ELR (cell line): Measurements from ENCODE around the gene ARHGAP22.
A peak's percentile ranks its signal among the peaks of the same experiment; 100 is the strongest.

Source experiments
- DNase-seq: peaks from one replicate; pipeline ENCODE4 v3.0.0-alpha.2; 2015; ENCODE audit warnings: low read depth

Gene ARHGAP22

DNA sequence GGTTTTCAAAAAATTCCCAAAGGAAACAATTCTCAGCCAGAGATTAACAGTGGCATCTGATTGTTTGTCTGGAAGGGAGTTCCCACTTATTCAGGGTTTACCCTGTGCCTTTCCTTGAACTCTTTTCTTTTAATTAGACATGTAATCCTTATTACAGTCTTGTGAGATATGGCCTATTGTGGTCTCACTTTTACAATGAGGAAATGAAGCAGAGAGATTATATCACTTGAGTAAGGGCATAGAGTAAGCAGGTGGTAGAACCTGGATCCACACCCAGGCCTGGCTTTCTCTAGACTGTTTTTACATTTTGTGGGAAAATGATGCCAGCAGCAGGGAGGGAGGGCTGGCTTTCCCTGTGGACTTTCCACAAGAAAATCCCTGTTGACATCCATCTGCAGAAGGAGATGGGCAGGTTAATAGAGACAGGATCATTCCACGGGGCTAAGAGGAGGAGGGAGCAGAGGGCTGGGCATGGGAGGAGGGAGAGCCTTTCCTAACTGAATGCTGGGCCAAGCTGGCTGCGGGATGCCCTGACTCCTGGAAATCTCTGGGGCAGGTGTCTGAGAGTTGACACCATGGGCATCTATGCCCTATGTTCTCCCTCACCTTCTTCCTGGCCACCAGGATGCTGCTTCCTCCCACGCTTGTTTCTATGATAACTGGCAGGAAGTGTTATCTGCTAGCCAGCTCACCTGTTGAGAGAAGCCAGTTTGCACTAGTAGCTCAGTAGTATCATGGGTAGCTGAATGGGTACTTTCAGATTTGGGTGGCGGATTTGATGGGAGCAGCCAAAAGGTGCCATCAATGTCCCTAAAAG lies 28.7 kb upstream of the ARHGAP22 start:
- DNase-seq = no peak

- DNase-seq = no peak
Observed at GRCh38 chr10:48632166-48632565, 27.3 kb upstream of the ARHGAP22 start.

GRCh38 chr10:48627984-48628609 lies 23.2 kb upstream of the ARHGAP22 start:
- no peak for DNase-seq

GRCh38 chr10:48626986-48627731 lies 22.3 kb upstream of the ARHGAP22 start:
- no peak for DNase-seq

- DNase-seq = no peak
Observed at GRCh38 chr10:48626447-48626846, 21.6 kb upstream of the ARHGAP22 start.

- DNase-seq = no peak
Observed at GRCh38 chr10:48625826-48626134, 20.9 kb upstream of the ARHGAP22 start.

GRCh38 chr10:48623607-48624132 lies 18.8 kb upstream of the ARHGAP22 start:
- no peak for DNase-seq

- no peak for DNase-seq
Observed at GRCh38 chr10:48623009-48623408, 18.1 kb upstream of the ARHGAP22 start.

DNA sequence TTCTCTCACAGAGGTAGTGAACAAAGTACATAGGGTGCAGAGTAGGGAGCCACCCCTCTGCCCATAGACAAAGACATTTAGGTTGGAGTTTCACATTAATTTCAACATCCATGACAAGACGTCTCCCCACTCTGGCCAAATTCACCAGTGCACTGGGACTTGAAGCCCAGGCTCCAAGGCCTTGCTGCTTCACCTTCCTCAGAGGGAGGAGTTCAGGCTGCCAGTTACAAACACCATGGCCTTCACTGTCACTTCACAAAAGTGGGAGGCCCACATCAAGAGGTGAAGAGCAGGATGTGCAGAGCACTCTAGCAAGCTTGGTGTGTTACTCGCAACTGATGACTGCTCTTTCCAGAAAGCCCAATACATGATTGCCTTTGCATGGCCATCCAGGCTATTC lies 15.8 kb upstream of the ARHGAP22 start:
- DNase-seq = no peak

DNA sequence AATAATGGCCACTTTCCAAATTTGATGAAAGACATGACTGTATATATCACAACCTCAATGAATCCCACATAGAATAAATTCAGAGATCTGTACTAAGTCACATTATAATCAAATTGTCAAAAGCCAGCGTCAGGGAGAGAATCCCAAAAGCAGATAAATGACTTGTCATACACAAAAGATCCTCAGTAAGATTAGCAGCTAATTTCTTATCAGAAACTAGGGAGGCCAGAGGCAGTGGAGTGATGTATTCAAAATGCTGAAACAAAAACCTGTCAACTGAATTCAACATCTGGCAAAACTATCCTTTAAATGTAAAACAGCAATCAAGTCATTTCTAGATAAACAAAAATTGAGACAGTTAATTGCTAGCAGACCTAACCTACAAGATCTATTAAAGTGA lies 11.6 kb upstream of the ARHGAP22 start:
- DNase-seq = no peak

DNA sequence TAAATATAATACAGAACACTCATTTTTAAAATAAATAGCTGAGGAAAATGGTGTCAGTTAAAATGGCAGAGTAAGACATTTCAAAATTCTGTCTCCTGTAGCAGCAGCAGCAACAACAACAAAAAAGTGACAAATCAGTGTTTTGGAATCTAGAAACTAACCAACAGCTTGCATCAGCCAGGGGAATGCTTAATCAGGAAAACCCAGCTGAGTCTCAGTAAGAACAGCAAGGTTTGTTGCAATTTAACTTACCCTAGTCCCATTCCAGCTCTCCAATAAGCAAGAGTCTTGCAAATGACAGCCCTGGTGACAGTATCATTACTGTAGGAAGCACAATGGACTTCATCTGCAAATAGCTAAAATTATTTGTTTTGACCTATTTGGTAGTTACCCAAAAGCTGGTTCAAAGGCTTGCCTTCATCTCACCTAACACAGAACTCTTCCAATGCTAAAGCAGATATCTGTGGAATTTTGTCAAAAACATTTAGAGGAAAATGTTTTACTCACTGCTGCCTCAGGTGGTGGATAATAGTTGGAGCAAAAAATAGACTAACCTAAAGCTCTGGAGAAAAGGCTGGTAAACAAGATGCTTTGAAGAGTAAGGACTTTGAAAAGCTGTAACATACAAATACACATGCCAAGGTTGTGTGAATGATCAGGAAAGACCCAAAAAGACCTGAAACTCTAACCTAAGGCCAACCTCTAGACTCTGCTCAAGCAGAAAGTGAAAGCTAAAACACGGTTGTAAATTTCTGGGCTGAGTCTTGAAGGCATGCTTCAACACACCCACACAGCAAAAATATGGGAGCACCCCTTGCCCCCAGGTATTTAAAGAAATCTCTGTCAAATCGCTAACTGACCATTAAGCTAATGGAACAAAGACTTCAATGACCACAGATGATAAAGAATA lies 9.9 kb upstream of the ARHGAP22 start:
- DNase-seq = peak; percentile 46

DNA sequence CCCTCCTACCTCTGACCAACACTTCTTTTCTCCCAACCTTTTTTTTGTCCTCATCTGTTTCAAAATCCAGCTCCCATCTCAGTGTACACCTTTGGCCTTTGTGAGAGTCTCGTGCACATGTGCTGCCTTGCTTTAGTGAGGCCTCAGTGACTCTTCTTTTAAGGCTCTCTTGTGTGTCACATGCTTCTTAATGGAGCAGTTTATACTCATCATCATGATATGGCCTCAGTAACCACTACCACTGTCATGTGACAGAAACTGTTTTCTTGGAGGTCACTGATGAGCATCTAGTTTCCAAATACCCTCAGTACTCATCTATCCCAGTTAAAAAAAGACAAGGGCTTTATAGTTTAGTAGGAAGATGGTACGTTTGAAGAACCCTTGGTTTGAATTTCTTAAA lies 8.1 kb upstream of the ARHGAP22 start:
- peak; percentile 28 for DNase-seq

GRCh38 chr10:48612236-48612943 lies 7.5 kb upstream of the ARHGAP22 start:
- DNase-seq = peak; percentile 46

- no peak for DNase-seq
Observed at GRCh38 chr10:48611133-48611532, 6.3 kb upstream of the ARHGAP22 start.

GRCh38 chr10:48610585-48611093 lies 5.8 kb upstream of the ARHGAP22 start:
- no peak for DNase-seq

DNA sequence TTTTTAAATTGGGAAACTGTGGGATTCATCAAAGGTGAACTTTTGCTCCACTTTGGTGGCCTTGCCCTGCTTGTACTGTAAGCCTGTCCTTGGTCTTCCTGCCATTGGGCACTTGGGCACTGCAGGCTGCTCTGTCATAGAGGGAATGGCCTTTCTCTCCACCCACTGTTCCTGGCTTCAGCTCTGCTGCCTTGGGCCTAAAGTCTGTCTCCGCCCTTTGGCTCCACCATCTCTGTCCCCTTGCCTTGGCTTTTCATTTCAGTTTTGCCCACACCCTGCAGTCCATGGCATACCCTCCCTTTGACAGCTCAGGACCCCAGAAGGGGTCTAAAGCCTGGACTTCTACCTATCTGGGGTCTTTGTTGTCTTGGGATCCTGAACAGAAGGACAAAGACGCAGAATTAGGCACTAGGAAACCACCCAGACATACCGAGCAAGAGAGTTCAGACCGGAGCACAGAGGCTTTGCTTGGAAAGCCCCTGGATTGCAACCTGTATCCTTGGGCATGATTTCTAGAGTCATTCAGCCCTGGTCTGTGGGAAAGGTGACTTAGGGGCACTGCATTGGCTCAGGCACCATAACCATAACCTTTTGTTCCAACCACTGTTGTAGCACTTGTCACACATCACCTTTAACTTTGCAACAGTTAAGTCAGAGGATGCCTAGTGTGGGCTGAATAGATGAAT lies 5.2 kb upstream of the ARHGAP22 start:
- DNase-seq = no peak

DNA sequence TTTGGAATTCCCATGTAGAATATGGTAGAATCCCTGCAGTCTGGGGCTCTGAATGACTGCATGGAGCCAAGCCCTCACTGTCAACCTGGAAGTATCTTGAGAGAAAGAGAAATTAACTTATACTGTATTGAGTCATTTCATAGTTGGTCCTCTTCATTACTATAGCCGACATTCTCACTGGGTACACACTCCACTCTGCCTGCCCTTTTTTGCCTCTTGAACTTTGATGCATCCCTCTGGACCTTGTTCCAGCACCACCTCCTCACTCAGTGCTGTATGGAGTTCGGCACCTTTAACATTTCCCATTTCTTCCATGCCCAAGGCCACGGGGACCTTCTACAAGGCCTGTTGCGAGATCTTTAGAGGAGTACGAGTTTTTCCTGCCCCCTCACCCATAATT lies 4.6 kb upstream of the ARHGAP22 start:
- no peak for DNase-seq

DNA sequence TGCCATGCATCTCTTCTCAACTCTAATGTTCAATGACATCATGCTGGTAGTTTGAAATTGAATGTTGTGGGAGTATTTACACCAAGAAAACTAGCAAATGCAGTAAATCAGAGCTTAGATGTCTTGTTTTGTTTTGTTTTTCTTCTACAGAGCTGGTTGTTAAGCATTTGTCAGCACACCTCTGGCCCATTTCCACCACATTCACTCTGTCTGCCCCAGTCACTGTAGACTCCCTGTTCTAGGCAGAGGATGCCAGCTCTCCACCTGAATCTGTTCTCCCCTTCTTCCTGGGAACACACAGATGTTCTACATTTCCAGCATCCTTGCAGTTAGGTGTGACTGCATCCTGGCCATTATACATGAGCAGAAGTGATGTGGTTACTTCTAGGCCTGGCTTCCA lies 4.1 kb upstream of the ARHGAP22 start:
- no peak for DNase-seq

GRCh38 chr10:48608279-48608681 lies 3.4 kb upstream of the ARHGAP22 start:
- peak; percentile 57 for DNase-seq
